Measurements from ENCODE around the gene SCFD2. TPM values are rescaled to one million over a fixed set of nuclear protein-coding genes. Genes with fewer than 3 reads are reported as not detected.

SCFD2 gene
- total RNA-seq, 1 donor from 2014 or later: 18.6 TPM

DNA sequence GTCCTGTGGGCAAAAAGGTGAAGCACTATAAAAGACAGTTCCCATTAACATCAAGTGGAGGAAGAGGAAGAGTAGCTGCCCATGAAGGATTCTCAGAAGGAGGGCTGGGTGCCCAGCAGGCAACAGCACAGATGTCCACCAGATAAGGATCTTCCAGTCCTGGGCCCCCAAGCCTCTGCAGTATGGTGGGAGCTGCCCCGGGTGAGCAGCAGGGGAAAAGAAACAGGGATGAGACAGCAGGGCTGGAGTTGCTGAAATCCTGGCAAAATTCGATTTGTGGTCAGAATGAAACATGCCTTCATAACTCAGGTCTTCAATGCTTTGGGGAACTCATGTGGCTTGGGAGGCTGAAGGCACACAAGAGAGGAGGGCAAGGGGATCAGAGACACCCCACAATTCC lies 409.2 kb downstream of the SCFD2 start:
- H3K4me3 Mint-ChIP-seq: peak overlapping the region; percentile 62
- no peaks in the 10 kb centered on the region for H3K36me3 Mint-ChIP-seq (ENCODE audit: low read depth)
- no peak for DNase-seq (ENCODE audit: low read depth, low spot score)
- H3K4me1 Mint-ChIP-seq: peaks cover 54% of the 10 kb centered on the region
- H3K9me3 Mint-ChIP-seq: no peaks in the 10 kb centered on the region
- H3K27ac Mint-ChIP-seq (ENCODE audit: unreplicated experiment): peak overlapping the region; percentile 93
- H3K27me3 Mint-ChIP-seq (ENCODE audit: low read depth): no peaks in the 10 kb centered on the region
- TF ChIP-seq, protein P1, sequence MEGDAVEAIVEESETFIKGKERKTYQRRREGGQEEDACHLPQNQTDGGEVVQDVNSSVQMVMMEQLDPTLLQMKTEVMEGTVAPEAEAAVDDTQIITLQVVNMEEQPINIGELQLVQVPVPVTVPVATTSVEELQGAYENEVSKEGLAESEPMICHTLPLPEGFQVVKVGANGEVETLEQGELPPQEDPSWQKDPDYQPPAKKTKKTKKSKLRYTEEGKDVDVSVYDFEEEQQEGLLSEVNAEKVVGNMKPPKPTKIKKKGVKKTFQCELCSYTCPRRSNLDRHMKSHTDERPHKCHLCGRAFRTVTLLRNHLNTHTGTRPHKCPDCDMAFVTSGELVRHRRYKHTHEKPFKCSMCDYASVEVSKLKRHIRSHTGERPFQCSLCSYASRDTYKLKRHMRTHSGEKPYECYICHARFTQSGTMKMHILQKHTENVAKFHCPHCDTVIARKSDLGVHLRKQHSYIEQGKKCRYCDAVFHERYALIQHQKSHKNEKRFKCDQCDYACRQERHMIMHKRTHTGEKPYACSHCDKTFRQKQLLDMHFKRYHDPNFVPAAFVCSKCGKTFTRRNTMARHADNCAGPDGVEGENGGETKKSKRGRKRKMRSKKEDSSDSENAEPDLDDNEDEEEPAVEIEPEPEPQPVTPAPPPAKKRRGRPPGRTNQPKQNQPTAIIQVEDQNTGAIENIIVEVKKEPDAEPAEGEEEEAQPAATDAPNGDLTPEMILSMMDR (conservative IDR thresholded peaks at IDR 0.05): no peak

DNA sequence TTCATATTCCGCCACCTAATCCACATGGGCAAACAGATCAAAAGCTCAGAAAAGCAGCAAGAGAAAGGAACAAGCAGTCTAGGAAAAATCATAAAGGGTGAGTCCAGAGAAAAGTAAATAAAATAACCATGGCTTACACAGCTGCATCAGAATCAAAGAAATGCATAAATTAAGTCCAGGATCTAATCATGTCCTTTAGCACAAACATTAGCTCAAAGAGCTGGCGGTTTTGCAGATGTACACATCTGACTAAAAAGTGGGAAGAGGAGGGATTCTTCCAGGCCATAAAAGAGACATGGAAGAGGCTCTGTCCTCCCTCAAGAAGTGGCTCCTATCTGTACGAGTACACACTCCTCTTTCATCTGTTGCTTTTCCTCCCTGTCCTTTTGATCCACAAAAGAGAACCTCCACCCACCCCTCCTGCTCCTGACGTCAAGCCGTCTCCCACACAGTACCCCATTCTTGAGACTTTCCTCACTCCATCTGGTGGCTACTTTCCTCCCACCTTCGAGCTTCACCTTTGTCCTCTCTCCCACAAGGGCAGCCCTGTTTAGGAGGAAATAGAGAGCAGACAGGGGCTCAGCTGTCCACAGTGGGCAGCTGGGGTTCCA lies 411.2 kb downstream of the SCFD2 start:
- Mint-ChIP-seq H3K27me3 (ENCODE audit: low read depth) (no peaks in the 10 kb centered on the region), H3K9me3 (peaks cover 2% of the 10 kb centered on the region), H3K4me3 (peak overlapping the region; percentile 44), H3K36me3 (ENCODE audit: low read depth) (no peaks in the 10 kb centered on the region), H3K27ac (ENCODE audit: unreplicated experiment) (peak overlapping the region; percentile 54), H3K4me1 (peaks cover 60% of the 10 kb centered on the region)
- TF ChIP-seq, protein P1 (conservative IDR thresholded peaks at IDR 0.05): no peak
- DNase-seq (ENCODE audit: low read depth, low spot score): no peak

DNA sequence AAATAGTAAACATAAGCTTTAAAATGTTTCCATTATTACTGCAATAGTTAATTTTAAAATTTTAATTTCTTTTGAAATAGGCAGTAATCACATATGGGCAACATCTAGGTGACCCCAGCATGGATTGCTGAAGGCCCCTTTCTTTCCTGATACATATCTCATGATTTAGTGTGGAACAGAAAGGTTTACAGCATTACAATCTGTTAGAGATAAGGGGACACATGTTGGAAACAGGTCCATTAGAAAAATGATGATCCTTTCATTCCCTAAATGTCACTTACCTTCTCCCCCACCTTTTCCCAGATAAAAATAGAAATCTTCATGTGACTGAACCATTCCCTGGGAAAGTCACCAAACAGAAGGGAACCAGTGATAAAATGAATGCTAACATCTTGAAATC lies 413.3 kb downstream of the SCFD2 start:
- peaks cover 2% of the 10 kb centered on the region for H3K9me3 Mint-ChIP-seq
- TF ChIP-seq, protein P1 (conservative IDR thresholded peaks at IDR 0.05): no peak
- no peak overlapping the region for H3K27ac Mint-ChIP-seq (ENCODE audit: unreplicated experiment)
- peaks cover 58% of the 10 kb centered on the region for H3K4me1 Mint-ChIP-seq
- no peak overlapping the region for H3K4me3 Mint-ChIP-seq
- H3K27me3 Mint-ChIP-seq (ENCODE audit: low read depth): no peaks in the 10 kb centered on the region
- H3K36me3 Mint-ChIP-seq (ENCODE audit: low read depth): no peaks in the 10 kb centered on the region
- no peak for DNase-seq (ENCODE audit: low read depth, low spot score)

DNA sequence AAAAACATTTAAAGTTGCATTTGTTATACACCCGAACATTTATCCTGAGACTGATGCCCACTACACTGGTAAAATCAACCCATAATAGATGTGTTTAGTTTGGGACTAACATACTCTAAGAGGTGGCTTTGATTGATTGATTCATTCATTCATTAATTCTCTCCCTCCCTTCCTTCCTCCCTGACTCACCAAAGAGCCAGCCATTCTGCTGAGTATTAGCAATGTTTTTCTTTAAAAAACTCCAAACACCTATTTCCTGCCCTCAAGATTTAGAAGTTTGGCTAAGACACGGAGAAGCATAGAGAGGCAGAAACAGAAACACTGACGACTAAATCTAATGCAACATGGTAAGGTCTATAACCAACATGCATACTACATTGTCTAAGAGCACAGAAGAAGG lies 414.8 kb downstream of the SCFD2 start:
- no peak for DNase-seq (ENCODE audit: low read depth, low spot score)
- peaks cover 55% of the 10 kb centered on the region for H3K4me1 Mint-ChIP-seq
- no peaks in the 10 kb centered on the region for H3K36me3 Mint-ChIP-seq (ENCODE audit: low read depth)
- H3K27ac Mint-ChIP-seq (ENCODE audit: unreplicated experiment): no peak overlapping the region
- H3K9me3 Mint-ChIP-seq: peaks cover 2% of the 10 kb centered on the region
- TF ChIP-seq, protein P1 (conservative IDR thresholded peaks at IDR 0.05): no peak
- no peak overlapping the region for H3K4me3 Mint-ChIP-seq
- H3K27me3 Mint-ChIP-seq (ENCODE audit: low read depth): no peaks in the 10 kb centered on the region

DNA sequence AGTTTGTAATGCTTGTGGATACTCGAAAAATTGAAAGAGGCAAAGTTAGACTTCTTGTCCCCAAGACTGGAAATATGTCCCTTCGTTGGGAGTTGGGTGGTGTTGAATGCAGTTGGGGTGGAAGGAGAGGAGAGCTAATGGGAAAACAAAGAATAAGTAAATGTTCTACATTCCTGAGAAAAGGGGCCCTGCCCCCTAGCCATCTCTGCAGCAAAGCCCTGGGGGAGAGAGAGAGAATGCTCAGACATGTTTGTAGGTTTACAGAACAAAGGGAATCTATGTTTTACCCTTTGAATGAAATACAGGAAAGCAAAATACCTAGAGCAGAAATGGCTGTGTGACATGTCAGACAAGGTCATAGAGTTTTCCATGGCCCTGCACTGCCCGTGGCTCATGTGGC lies 415.6 kb downstream of the SCFD2 start:
- DNase-seq (ENCODE audit: low read depth, low spot score): no peak
- Mint-ChIP-seq H3K4me3 (no peak overlapping the region), H3K9me3 (peaks cover 2% of the 10 kb centered on the region), H3K36me3 (ENCODE audit: low read depth) (no peaks in the 10 kb centered on the region), H3K27me3 (ENCODE audit: low read depth) (no peaks in the 10 kb centered on the region), H3K4me1 (peaks cover 49% of the 10 kb centered on the region), H3K27ac (ENCODE audit: unreplicated experiment) (peak overlapping the region; percentile 8)
- TF ChIP-seq, protein P1 (conservative IDR thresholded peaks at IDR 0.05): no peak
